ENCODE data around the gene YAE1.

Gene YAE1

DNA sequence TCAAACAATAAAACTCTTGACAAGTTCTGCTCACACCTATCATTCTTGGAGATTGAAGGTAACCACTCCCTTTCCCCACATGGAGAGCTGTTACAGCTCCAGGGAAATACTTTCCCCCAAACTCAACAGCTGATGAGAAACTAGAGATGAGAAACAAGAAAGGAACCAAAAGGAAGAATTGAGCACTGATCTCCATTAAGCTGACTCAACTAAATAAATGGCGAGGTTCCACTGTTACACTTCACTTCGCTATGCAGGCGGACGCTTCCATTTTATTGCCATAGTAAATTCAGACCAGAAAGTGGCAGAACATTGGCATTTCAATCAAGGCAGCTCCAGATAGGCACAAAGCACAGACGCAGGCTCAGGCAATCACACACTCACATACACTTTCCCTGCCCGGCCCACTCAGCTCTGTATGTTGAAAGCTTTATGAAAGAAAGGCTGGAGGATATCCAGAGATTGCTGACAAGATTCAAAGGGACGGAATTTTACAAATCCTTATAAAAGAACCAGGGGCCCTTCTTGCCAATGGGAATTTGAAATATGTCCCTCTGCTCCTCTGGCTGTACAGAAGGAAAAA, 11.5 kb upstream of the YAE1 start:
- peak; percentile 11 for DNase-seq (ENCODE audit: low spot score)

DNA sequence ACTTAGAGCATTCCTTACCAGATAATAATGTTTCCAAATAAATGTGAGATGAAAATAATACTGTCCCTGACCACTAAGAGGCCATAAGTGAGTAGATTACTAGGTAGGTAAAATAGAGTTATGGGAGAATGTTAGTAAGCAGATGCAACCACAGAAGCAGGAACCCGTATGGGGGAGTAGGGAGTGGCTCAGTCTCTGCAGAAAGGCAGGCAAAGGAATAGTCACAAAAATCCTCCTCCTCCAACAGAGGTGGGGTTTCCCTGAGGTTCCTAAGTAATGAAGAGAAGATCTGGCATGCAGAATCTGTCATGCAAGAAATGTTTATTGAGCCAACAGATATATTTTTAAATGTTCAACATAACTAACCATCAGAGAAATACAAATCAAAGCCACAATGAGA, 9.0 kb upstream of the YAE1 start:
- peak; percentile 3 for DNase-seq (ENCODE audit: low spot score)

- DNase-seq (ENCODE audit: low spot score): no peak
Observed at GRCh38 chr7:39557911-39558310, 8.3 kb upstream of the YAE1 start.

DNA sequence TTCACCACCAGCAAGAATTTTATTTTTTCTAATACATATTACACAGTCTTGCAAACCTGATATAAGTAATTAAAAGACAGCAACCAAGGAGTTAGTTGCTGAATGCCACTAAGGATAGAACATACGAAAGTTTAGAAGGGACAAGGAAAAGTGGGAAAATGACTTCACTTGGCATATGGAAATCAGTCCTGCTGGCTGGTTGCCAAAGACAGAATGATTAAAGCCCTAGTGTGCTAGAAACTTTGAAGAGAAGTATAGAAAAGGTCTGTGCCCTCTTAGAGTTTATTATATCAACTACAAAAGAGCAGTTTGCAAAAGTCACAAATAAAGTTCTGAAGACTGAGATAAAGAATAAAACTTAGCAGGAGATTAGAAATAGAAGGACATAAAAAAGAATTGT, 5.8 kb upstream of the YAE1 start:
- no peak for DNase-seq (ENCODE audit: low spot score)

GRCh38 chr7:39560997-39561396, 5.2 kb upstream of the YAE1 start:
- DNase-seq (ENCODE audit: low spot score): peak; percentile 28

- DNase-seq (ENCODE audit: low spot score): peak; percentile 0
Observed at GRCh38 chr7:39565538-39565937, 666 bp upstream of the YAE1 start.

GRCh38 chr7:39567294-39567693, 1.1 kb downstream of the YAE1 start:
- DNase-seq (ENCODE audit: low spot score): no peak

GRCh38 chr7:39574673-39575349, 8.6 kb downstream of the YAE1 start:
- DNase-seq (ENCODE audit: low spot score): no peak

DNA sequence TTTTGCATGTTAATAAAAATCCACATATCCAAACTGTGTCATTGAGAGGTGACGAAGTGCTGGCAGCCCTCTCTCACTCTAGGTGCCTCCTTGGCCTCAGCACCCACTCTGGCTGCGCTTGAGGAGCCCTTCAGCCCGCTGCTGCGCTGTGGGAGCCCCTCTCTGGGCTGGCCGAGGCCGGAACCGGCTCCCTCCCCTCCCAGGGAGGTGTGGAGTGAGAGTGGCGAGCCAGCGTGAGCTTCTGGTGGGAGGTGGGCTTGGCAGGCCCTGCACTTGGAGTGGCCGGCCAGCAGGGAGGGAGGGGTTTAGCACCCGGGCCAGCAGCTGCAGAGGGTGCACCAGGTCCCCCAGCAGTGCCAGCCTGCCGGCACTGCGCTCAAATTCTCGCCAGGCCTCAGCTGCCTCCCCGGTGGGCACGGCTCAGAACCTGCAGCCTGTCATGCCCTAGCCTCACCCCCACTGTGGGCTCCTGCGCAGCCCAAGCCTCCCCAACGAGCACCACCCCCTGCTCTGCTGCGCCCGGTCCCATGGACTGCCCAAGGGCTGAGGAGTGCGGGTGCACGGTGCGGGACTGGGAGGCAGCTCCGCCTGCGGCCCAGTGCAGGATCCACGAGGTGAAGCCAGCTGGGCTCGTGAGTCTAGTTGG, 11.1 kb downstream of the YAE1 start:
- no peak for DNase-seq (ENCODE audit: low spot score)

DNA sequence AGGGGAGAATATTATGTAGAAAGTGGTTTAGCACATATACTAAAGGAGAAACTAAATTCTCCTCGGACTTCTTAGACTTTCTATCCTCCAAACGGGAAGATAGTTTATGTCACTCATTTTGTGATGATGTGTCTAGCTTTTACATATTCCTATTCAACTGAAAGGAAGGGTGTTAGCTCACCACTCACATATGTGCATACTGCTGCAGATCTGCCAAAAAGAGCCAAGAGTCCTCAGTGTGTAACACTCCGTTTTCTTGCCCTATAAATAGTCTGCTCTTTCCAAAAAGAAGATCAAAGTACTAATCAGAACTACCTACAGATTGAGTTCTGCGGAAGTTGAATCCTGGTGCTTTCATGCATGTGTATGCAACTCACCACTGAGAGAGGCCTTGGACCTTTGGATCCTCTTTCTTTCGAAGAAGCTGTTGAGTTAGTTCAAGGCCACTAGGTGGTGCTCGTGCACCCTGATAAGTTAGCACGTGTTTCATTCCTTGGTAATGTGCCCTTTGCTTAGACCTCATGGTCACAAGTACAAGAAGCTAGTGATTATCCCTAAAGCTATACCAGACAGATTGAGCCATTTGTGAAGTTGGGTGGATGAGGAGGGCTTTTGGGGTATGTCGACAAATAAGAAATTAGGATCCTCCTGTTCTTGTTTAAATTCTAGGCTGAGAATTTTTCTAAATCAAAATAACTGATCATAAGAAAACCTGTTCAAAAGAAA, 14.1 kb downstream of the YAE1 start:
- DNase-seq (ENCODE audit: low spot score): peak; percentile 73

GRCh38 chr7:39582536-39582935, 16.3 kb downstream of the YAE1 start:
- DNase-seq (ENCODE audit: low spot score): no peak

GRCh38 chr7:39583539-39583938, 17.3 kb downstream of the YAE1 start:
- DNase-seq (ENCODE audit: low spot score): no peak

DNA sequence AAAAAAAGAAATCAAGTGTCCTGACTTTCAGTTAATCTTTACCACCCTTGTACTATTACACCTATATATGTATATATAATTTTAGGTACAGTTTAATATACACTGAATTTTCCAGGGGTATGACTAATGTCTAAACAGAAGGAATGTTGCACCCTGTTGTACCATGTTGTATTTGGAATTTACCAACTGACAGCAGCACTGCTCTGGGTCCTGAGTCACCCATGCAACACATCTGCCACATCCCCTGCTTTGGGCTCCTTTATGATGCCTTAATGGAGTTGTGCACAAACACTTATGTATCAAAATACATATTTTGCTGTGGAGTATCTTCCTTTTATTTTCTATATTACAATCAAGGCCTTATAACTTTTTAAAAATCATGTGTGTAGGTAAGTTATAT, 21.2 kb downstream of the YAE1 start:
- DNase-seq (ENCODE audit: low spot score): no peak

DNA sequence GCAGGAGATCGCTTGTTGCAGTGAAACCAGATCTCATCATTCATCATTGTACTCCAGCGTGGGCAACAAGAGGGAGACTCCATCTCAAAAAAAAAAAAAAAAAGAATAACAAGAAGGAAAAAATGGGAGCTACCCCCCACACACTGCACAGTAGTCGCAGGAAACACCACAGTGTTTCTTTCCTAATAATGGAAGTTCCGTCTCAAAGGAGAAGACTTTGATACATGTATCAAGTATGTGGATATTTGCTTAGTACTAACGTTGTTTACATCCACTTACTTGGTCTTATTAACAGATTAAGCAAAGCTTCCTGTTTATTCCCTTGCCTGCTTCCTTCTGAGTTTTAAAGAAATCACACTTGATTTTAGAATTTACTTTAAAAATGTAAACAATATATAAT, 22.2 kb downstream of the YAE1 start:
- no peak for DNase-seq (ENCODE audit: low spot score)

DNA sequence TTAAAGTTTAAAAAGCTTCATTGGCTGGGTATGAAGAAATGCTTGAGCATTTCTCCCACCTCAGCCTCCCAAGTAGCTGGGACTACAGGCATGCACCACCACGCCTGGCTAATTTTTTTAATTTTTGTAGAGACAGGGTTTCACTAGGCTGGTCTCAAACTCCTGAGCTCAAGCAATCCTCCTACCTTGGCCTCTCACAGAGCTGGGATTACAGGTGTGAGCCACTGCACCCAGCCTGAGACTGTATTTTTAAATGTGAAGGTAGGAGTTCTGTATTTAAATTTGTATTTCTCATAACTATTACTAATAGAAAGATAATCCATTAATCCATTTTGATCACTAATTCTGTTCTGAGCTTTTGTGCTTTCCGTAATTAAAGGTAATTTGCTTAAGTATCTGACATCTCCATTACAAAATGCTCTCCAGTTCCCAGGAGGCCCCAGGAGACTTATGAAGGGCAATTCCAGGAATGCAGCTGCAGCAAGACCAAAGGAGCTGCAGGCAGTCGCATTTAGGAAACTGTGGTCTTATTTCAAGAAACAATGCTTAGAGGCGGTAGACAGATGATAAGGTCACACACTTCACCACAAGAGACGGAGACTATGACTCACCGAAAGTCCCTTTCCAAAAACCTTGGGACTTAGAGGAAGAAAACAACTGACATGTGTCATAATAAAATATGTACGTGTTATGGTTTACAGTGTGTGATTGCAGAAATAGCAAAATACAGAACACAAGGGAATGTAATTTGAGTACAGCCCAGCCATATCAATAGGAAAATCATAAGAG, 23.3 kb downstream of the YAE1 start:
- DNase-seq (ENCODE audit: low spot score): no peak

DNA sequence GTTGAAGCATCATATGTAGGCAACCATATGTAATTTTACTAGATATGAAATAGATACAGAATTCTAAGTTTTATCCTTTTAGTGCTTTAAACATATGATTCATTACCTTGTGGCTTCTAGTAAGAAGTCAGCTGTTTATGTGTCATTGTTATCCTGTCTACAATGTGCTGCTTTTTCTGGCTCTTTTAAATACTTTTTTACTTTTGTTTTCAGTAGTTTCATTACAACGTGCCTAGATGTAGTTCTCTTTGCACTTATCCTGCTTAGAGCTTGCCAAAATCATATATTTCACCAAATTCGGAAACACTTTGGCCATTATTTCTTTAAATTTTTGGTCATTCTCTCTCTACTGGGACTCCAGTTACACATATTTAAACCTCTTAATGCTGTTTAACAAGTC, 26.4 kb downstream of the YAE1 start:
- no peak for DNase-seq (ENCODE audit: low spot score)

- DNase-seq (ENCODE audit: low spot score): no peak
Observed at GRCh38 chr7:39594988-39595620, 28.9 kb downstream of the YAE1 start.

GRCh38 chr7:39602351-39602750, 36.1 kb downstream of the YAE1 start:
- no peak for DNase-seq (ENCODE audit: low spot score)

DNA sequence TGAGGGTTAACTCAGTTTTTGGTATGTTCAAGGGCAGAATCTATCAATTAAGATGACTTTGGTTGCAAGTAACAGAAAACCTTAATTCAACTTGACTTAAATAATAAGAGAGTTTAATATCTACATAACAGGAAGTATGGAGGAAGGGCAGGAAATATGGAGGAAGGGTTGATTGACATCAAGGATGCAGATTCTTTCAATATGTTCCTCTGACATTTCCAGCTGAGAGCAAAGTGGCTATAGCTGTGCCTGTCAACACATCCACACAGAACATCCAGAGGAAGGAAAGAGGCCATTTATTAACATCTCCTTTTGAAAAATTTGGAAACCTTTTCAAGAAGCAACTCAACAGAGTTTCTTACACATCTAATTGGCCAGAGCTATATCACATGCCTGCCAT, 37.7 kb downstream of the YAE1 start:
- no peak for DNase-seq (ENCODE audit: low spot score)

DNA sequence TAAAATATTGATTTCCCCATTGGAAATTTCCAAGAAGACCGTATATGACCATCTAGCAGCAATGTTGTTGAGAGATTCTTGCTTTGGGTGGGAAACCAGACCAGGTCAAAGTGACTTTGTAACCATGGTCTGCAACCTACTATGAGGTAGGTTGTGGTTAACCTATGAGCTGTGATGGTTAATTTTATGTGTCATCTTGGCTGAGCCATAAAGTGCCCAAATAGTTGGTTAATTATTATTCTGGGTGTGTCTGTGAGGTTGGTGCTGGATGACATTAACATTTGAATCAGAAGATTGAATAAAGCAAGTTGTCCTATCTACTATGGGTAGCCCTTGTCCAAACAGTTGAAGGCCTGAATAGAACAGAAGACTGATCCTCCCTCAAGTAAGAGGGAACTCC, 38.9 kb downstream of the YAE1 start:
- no peak for DNase-seq (ENCODE audit: low spot score)

DNA sequence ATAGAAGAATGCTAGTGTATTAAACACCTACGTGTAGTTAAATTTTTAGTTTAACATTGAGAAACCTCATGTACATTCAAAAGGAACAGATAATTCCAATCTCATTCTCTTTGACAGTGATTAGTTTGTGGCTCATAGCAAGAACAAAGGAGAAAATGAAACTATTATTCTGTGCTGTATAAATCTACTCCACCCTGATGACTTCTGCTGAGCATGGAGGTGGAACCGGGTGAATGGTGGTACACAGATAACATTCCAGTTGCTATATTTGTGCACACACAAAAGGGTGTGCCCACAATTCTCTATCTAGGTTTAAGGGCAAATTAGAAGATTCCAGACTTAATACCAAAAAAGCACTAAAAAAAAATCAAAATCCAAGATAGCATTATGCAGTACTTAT, 40.1 kb downstream of the YAE1 start:
- DNase-seq (ENCODE audit: low spot score): no peak

GRCh38 chr7:39606941-39607340, 40.7 kb downstream of the YAE1 start:
- DNase-seq (ENCODE audit: low spot score): no peak
